GM20431 (cell line): ENCODE measurements around the gene KLRC1.
"Not testable (repeated sequence)": the region's sequence is repeated elsewhere in the genome, so short reads cannot be mapped to it uniquely, and the experiment has no call there.

Experiments
- in situ Hi-C: fragments of 300-500 bp; cut with MseI, MboI; formaldehyde crosslinking; loops from one replicate; pipeline ENCODE4 v1.15.0; 2020; ENCODE audit warnings: low sequenced_read_pairs; ENCODE audit not compliant: unreplicated experiment

Gene KLRC1

DNA sequence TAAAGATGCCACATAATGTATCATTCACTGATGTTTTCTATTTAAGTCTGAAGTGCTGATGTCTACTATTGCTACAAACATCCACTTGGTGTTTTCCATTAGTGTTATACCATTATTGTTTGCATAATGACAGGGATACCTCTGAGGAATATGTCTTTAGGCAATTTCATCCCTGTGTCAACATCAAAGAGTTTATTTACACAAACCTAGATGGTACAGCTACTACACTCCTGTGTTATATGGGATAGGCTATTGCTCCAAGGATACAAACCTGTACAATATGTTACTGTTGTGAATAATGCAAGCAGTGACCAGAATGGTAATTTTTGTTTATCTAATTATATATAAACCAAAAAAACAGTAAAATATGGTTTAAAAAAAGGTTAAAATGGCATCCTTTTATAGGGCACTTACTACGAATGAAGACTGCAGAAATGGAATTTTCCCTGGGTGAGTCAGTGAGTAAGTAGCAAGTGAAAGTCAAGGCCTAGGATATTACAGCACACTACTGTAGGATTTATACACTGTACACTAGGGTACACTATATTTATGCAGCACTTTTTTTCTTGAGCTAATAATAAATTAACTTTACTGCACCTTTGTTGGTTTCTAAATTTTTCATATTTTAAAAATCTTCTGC, 28.8 kb downstream of the KLRC1 start:
- in situ Hi-C loops: not testable (repeated sequence)

GRCh38 chr12:10422159-10422558, 31.0 kb downstream of the KLRC1 start:
- in situ Hi-C loops: not testable (repeated sequence)

DNA sequence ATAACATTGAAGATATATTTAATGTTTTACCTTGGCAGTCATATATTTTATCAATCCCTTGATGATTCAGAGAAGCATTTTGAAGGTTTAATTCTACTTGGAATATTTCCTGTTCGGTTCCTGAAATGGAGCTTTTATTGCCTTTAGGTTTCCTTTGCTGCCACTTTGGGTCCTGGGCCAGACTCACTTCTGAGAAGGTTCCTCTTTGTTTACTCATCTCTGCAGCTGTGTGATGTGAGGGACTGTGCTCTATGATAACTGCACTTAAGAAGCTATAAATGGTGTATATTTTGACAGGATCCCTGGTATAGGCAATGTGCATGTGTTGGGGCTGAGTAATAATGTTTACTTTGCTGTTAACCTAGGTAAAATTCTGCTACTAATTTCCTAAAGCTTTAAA, 32.8 kb downstream of the KLRC1 start, which contains the start of gene KLRC3:
Gene KLRC3 (minus strand): TSS at position 262 of the 400 bp plus-strand sequence. CDS start 45 bp downstream, at position 217.
- in situ Hi-C loops: not testable (repeated sequence)

- in situ Hi-C loops: no loop called here
Observed at GRCh38 chr12:10409392-10409791, 43.8 kb downstream of the KLRC1 start, which contains the start of gene KLRC4. Gene KLRC4 (minus strand): TSS chr12:10409757. CDS start chr12:10409575, 182 bp downstream.

- in situ Hi-C loops: no loop called here
Observed at GRCh38 chr12:10408842-10409241, 44.3 kb downstream of the KLRC1 start.

DNA sequence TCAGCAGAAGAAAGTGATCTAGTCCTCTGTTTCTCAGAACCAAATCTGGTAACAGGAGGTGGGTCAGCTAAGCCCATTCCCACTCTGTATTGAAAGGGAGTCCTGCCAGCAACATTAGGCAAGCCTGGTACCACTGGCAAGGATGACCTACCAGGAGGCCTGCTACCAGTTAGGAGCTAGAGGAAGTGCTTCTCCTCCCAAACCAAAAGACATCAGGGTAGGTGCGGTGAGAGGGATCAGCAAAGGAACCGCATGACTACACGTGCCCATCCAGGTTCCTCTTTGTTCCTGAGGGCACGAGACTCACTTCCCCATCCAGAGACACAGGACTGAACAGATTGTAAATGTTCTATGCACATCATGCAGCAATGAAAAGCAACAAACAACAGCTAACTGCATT, 46.5 kb downstream of the KLRC1 start:
- in situ Hi-C loops: no loop called here

DNA sequence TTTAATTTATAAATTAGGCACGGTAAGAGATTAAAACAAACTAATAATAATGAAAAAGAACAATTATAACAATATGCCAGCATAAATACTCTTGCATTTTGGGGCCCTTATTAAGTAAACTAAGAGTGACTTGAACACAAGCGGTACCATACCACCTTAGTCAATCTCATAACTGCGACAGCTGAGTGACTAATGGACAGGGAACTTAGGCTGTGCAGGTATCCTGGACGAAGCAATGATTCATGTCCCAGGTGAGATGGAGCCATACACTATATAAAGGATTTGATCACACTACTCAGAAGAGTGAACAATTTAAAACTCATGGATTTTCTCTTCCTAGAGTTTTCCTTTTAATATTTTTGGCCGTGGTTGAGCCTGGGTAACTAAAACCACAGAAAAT, 47.9 kb downstream of the KLRC1 start:
- in situ Hi-C loops: no loop called here

- in situ Hi-C loops: no loop called here
Observed at GRCh38 chr12:10404798-10405197, 48.4 kb downstream of the KLRC1 start.

GRCh38 chr12:10400829-10401228, 52.3 kb downstream of the KLRC1 start:
- in situ Hi-C loops: no loop called here

DNA sequence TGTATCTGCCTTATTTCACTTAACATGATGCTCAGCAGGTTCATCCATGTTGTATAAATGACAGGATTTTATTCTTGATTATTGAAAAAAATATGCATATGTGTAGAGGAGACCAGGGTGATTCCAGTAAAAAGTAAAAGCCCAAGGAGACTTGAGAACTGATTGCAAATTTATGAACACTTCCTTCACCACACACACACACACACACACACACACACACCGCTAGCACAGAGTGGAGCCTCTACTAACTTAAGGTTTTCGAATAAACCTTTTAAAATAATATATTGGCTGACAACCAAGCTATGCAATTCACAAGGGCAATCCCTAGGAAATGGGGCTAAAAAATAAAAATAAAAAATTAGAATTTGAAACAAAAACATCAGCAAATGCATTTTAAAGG, 55.0 kb downstream of the KLRC1 start:
- in situ Hi-C loops: no loop called here

DNA sequence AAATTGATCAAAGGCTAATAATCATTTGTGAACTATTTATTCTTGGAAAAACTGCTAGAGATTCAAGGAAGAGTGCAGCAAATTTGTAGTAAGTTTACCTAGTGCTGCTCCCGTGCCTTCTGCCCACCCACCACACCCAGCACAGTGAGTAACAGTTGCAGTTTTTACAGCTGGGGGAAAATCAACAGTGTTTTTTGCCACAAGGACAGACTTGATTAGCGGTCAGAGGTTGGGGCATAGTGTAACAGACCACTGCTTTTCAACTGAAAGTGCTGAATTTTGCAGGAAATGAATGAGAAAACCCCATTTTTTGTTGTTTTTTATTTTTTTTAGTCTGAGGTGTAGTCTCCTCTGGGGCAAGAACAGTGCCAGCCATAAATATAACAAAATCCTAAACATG, 55.9 kb downstream of the KLRC1 start:
- in situ Hi-C loops: no loop called here

- in situ Hi-C loops: not testable (repeated sequence)
Observed at GRCh38 chr12:10396176-10396575, 57.0 kb downstream of the KLRC1 start.
